Stimulated activated CD4-positive, alpha-beta T cell treated with anti-CD3 and anti-CD28 coated beads, Interleukin-2, amount 100 ng/mL, for 48 hours (primary cell): ENCODE data around the gene PLXDC1.
"Not testable (repeated sequence)": the region's sequence is repeated elsewhere in the genome, so short reads cannot be mapped to it uniquely, and the experiment has no call there.

Source experiments
- DNase-seq, 2 donors: peaks; one replicate each; pipeline ENCODE4 v3.0.0-alpha.2; 2020

Gene PLXDC1

DNA sequence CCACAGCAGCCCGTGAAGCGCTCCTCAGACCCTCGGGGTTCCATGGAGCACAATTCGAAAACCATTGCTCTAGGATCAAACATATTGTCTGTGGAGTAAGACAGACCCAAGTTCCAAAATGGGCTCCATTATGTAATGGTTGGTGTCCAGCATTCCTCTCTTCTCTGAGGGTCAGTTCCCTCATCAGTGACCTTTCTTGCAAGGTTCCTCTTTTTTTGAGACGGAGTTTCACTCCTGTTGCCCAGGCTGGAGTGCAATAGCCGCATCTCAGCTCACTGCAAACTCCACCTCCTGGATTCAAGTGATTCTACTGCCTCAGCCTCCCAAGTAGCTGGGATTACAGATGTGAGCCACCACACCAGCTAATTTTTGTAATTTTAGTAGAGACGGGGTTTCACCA, 28.4 kb downstream of the PLXDC1 start:
- no peak for DNase-seq

DNA sequence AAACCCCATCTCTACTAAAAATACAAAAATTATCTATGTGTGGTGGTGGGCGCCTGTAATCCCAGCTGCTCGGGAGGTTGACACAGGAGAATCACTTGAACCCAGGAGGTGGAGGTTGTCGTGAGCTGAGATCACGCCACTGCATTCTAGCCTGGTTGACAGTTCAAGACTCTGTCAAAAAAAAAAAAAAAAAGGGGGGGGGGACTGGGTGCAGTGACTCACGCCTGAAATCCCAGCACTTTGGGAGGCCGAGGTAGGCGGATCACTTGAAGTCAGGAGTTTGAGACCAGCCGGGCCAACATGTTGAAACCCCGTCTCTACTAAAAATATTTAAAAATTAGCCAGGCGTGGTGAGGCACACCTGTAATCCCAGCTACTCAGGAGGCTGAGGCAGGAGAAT, 29.5 kb downstream of the PLXDC1 start:
- not testable (repeated sequence) for DNase-seq

DNA sequence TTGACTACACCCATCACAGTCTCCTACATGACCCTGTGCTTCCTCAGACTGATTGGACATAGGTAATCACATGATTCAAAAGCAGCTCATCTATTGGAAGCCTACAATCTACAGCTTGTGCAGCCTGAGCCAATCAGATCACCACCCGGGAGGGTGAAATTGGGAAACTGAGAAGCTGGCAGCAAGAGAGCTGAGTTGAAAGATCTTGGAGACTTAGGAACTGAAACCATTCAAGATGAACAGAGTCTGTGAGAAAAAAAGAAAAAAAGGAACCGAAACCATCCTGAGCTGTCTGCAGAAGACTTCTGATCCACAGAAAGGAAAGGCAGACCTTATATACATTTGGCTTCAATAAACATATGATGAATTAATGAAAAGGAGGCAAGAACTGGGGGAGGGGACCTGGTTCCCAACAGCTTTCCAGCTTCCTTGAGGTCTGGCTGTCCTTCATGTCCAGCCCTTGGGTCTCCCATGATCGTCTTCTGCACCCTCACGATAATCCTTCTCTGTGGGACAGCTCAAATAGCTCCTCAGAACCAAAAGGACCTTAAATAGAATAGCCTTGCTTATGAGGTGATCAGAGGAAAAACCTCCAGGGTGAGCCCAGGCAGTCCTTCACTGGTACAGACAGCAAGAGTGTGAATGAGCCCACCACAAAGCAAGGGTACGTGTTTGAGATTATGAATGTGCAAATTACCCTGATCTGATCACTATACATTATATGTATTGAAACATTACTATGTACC, 32.6 kb downstream of the PLXDC1 start:
- no peak for DNase-seq

DNA sequence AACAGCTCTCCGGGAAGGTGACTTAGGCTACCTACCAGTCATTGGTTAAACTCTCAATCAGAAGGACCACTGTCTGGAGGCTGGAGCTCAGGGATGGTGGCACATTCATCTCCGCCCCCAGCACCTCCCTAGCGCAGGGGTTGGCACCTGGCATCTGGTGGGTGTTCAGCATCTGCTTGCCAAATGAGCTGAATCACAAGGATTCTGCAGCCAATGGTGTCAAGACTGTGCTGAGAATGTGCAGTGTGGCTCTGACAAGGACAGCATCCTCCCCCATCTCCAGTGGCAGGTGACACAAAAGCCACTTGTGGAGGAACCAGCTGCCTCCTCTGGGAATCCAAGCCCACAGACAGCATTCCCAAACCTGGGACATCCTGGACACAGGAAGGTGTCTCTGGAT, 35.2 kb downstream of the PLXDC1 start:
- DNase-seq: no peak

DNA sequence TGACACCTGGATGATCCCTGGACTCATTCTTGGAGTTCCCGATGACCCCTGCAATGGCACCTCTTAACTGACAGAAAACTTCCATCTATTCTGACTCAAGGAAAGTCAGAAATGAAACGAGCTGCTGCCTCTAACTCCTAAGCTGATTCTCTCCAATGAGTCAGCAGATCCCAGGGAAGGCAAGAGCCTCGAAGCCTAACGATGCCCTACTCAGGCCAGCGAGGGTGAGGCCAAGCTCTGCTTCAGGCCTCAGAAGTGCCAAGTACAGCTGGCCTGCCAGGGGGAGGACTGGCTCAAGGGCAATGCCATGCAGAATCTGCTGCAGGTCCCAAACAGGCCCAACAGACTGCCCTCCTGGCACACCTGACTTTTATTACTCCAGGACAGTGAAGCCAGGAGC, 36.3 kb downstream of the PLXDC1 start:
- no peak for DNase-seq

DNA sequence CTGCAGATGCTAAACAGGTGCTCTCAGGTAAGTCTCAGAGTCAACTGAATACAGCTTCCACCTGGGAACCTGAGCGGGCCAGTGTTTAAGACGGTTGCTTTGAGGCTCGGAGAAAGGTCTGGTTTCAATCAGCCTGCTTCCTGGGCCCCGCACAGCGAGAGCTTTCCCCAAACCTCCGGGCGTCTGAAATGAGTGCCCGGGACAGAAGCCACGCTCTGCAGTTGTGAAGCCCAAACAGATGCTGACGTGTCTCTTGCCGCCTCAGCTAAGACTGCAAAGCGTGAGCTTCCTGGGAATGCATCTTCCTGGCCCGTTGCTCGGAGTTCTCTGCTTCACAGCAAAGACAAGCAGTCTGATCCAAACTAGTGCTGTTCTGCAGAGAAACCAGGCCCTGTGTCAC, 36.7 kb downstream of the PLXDC1 start:
- DNase-seq: no peak

DNA sequence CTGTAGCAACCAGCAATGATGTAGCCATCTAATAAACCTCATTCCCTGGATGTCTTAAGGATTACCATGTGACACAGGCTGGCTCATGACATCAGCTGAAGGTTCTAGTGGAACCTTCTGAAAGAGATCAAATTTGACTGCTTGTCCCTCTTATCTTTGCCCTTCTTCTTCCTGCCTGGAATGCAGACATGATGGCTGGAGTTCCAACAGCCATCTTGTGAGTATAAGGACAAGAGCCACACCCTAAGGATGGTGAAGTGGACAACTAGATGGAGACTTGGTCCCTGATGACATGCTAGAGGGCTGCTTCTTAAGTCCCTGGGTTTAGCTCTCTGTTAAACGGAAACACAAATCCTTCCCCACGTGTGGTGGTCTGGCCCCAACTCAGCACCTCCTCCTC, 37.6 kb downstream of the PLXDC1 start:
- no peak for DNase-seq

DNA sequence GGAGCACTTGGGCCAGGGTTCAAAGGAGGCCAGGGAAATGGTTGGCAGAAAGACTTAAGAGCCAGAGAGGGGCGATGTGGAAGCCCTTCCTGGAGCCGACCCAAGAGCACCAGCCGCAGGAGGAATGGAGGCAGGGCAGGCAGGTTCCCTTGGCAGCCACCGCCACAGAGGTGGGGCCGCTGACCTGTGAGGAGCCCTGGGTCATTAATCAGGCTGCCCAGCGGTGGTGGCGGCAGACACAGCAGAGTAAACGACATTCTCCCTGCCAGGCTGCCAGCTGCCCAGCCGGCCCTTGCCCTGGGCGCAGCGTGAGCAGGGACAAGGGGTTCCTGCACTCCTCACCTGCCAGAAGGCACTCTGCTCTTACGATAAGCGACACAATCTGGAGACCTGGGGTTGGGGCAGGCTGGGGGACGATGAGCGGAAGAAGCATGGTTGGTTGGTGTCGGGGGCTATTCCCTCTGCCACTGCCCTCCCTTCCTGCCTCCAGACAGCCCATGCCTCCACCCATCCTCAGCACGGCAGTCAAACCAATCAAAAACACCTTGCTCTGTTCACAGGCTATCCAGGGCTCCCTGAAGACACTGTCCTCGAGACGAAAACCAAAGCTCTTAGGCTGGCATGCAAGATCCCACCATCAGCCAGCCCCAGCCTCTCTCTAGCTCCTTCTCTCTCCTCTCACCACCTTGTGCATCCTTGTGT, 40.9 kb downstream of the PLXDC1 start:
- no peak for DNase-seq

DNA sequence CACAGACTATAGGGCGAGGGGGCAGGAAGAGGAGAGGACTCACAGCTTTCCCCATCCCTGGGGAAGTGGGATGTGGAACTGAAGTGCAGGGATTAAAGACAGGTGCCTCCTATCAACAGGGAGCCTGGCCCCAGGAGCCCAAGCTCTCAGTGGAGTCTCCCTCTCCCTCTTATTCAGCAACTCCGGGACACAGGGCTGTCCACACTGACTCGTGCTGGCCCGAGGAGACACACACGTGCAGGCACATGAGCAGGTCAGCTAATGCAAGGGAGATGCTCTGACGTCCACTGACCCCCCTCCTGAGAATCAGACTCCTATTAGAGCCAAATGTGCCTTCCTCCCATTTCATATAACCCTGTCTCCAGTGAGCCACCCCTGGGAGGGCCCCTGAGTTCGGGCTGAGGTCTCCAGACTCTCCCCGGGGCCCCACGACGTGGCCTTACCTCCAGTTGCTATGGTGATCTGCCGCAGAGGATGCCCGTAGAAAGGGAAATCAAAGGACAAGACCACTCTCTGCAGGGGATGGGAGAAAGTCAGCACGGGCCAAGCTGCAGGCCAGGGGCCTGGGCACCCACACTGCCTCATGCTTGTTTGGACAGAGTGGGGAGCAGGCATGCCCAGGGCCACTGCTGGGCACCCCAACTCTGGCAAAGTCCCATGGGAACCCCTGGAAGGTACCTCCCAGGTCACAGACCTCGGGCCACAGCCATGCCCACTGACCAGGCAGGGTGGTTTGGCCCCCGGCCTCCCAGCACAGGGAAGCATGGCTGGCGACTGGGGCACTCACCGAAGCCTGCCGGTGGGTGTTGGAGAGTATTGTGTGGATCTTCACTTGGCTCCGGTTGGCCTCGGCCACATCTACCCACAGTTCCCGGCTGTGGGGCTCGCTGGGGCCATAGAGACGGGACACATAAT, 42.7 kb downstream of the PLXDC1 start:
- no peak for DNase-seq

DNA sequence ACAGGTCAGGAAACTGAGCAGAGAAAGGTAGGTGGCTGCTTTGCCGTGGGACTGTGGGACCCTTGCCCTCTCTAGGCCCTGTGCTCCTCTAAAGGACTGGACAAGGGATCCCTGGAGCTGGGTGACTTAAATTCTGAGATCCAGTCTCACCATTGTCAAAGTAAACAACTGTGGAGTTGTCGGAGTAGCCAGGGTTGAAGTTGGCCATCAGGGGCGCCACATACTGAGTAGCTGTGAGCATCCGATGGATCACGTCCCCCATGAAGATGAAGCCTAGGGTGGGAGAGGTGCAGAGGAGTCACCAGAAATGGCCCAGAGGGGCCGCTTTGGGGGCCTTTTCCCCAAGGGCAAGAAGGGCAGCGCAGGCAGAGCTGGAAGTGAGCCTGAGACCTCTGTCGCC, 43.5 kb downstream of the PLXDC1 start:
- DNase-seq: no peak

DNA sequence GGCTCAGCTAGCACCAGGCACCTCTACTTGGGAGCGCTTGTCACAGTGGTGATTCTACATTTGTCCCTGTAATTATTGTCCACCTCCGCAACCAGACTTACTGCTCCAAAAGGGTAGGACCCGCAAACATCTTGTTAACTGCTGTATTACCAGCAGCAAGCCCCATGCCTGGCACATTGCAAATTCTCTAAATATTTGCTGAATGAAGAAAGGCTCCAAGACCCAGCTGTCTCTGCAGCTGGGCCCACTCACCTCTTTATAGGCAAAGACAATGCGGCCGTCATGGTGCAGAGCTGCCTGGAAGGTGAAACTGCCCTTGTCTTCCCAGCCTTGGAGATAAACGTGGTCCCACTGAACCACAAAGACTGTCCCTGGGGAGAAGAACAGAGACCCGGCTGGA, 44.3 kb downstream of the PLXDC1 start:
- no peak for DNase-seq

DNA sequence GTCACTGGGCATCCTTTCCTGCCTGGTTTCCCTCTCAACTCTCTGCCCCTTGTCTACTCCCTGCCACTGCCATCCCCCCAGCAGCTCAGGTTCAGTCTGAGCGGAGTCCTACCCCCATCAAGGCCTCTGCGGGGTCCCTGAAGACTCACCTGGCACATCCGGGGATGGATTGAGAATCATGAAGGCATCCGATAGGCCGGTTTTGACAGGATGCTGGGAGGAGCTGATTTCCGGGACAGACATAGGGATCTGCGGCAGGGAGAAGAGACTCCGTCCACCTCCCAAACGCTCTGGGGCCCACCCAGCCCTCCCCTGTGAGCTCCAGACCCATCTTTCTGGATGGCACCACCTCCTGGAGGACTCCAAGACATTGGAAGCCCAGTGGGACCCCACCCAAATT, 45.7 kb downstream of the PLXDC1 start:
- no peak for DNase-seq

DNA sequence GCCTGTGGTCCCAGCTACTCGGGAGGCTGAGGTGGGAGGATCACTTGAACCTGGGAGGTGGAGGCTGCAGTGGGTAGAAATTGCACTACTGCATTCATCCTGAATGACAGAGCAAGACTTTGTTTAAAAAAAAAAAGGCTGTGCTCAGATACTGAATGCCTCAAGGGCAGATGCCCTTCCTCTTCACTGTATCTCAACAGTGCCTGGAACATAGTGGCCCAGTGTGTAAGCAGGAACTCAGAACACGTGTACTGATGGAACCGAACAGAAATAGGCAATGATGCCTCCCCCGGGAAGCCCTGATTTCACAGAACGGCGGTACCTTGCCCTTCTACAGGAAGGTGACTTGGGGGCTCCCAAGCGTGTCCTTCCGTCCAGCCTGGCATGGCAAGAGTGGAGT, 46.8 kb downstream of the PLXDC1 start:
- no peak for DNase-seq

DNA sequence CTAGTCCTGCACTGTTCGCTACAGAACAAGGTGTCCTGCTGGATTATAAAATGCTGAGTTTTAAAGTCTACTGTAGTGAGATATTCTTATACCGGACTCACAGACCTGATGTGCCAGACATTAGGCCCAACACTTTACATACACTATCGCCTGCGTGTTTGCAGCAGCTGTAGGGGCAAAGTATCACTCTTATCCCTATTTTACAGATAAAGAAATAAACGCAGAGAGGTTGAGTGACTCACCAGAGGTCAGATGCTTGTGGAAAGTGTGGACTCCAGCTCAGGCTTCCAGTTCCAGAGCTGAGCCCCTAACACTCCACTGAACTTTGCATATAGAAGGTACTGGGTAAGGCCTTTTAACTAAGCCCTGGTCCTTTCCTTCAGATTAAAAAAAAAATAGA, 47.4 kb downstream of the PLXDC1 start:
- no peak for DNase-seq

DNA sequence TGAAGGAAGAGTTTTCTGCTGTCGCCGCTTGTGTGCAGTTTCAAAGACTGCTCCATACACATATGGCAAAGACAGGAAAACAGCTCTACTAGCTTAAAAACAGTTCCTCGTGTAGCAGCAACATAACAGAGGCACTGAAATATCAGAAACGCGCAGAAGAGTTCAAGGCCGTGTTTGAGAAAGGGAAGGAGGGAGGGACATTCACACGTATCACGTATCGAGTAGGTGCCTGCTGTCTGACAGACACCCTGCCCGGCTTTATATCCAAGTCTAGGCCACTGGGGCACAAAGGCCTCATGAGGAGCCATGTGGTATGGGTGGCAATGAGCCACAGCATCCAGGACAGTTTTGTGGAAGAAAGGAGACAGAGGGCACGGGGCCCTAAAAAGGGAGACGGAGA, 50.3 kb downstream of the PLXDC1 start:
- DNase-seq: no peak

DNA sequence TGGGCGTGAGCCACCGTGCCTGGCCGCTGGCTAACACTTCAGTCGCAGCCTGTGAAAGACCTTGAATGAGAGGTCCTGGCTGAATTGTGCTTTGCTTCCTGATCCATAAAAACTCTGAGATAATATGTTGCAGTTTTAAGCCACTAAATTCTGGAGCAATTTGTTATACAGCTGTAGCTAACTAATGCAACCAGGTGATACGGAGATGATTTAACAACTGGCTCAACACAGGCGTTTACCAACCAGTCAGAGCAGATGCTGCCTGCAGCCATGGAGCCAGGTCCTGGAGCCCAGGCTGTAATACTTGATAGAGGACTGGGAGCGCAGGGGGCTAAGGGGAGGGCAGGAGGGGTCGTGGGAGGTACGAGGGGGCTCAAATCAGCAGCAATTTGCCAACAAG, 50.9 kb downstream of the PLXDC1 start:
- DNase-seq: no peak

DNA sequence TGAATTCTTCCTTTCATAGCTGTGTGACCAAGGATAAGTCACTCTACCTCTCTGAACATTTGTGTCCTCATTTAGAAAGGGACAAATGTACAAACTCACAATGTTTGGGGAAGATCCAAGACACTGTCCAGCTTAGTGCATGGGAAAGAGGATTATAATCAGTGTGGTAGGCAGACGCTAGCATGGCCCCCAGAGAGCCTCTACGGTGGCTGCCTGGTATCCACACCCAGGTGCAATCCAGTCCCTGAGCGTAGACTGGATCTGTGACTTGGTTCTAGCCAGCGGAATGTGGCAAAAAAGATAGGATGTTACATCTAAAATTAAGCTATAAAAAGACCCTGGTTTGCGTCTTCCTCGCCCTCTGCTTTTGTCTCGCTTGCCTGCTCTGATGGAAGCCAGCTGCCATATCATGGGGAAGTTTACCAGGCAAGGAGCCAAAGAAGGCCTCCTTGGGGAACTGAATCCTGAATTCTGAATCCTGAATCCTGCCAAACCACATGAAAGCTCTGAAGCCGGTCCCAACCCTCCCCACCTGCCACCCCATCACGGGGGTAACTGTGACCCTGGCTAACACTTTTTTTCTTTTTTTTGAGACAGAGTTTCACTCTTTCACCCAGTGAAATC, 51.7 kb downstream of the PLXDC1 start:
- DNase-seq: no peak

DNA sequence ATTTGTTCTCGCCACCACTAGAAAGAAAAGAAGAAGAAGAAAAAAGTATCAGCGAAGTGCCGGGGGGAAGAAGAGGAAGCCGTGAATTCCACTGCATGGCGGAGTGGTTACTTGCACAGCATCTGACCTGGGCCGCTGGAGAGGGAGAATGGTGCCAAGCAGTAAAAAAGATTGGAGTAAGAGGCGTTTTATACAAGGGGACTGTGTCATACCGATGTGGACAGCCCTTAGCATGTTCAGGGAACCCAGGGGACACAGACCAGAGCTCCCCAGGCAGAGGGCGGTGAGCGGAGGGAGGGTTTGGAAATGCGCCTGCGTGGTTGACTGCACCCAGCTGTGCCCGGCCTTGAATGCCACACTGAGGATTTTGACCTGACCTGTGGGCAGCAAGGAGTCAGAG, 52.8 kb downstream of the PLXDC1 start:
- no peak for DNase-seq

DNA sequence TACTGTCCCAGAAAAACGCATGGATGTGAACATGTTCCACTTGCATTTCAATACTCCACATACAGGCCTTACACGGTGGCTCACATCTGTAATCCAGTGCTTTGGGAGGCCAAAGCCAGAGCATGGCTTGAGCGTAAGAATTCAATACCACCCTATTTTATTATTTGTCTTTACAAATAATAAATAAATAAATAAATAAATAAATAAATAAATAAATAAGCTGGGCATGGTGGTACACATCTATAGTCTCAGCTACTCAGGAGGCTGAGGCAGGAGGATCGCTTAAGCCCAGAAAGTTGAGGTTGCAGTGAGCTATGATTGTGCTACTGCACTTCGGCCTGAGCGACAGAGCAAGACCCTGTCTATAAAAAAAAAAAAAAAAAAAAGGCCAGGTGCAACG, 53.9 kb downstream of the PLXDC1 start:
- no peak for DNase-seq

DNA sequence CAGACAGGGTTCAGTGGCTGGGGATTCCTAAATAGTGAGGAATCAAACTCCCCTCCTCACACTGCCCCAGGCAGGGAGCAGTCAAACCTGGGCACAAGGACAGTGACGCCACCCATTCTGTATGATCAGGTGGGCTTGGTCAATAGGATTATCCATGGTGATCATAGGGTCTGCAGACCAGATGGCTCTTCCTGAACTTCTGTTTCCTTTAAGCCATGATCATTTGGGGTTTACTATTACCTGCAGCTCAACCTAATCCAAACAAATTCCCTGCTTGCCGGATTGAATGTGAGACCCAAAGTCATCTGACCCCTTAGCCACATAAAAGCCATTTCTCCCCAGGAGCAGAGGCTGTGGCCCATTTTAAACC, 54.3 kb downstream of the PLXDC1 start:
- no peak for DNase-seq

DNA sequence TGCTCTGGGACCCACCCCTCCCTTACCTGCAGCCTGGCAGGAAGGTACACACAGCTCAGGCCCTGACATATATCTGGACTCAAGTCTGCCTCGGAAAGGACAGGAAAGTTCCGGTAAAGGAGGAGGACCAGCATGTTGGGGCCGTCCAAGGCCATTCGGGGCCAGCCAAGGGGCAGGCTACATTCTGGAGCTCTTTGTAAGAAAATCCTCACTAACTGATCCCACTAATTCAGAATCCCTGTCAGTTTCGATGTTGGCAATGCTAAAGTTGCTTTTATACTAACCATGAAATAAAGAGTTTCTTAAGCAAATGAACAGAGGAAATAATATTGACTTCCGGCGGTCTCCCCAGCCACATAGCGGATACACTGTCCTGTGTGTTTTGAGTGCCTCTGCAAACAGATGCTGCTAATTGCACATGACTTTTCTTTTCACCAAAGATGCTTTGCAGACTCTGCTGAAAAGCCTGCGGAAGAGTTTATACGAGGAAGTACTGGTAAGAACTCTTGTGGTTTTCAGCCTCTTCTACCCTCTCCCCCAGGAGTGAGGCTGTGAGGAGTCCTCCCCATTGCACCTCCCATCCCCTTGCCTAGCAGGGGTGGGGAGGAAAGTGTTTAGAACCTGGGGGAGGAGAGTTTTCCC, 54.8 kb downstream of the PLXDC1 start:
- DNase-seq: no peak

DNA sequence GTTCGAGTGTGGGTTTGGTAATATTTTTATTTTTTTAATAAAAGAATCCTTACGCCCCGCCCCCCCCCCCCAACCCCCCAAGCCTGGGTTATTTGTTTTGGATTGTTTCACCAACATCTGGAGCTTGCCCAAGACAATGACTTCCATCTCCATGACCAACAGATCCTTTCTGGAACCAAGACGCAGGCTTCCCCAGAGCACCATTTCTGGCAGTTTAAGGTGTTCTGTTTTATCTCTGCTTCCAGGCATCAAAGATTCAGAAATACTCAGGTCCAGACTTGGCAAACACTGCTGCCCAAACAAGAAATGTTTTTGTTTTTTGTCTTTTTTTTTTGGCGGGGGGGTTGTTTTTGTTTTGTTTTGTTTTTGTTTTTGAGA, 56.1 kb downstream of the PLXDC1 start:
- DNase-seq: no peak
